MCF 10A (cell line): Measurements from ENCODE around the gene CLIC1. TPM values are rescaled to one million over a fixed set of nuclear protein-coding genes. Genes with fewer than 3 reads are reported as not detected.

Source experiments
- BruUV-seq: library from RNA; stranded (reverse); fragments of 400-500 nt; replicated peaks from 2 replicates; lab custom pipeline; 2021; lab: Mats Ljungman, UMichigan
- CTCF ChIA-PET: fragments of 300-600 bp; sonication (Branson Sonifier 250); formaldehyde crosslinking; extraction: SDS; loops from one replicate; lab custom pipeline; 2021; ENCODE audit warnings: antibody characterized with exemption, inconsistent platforms; lab: Yijun Ruan, JAX
- POLR2A ChIA-PET: fragments of 300-600, 350-650 bp; sonication (Branson Sonifier 250); formaldehyde crosslinking; extraction: SDS; loops from one replicate; lab custom pipeline; 2020; ENCODE audit warnings: antibody characterized with exemption, inconsistent platforms; lab: Yijun Ruan, JAX
- DNase-seq: peaks from one replicate; pipeline ENCODE4 v3.0.0-alpha.2; 2018; ENCODE audit not compliant: unreplicated experiment
- H3K27ac Mint-ChIP-seq: one replicate; pipeline ENCODE4 v1.8.0; 2022; ENCODE audit warnings: mild to moderate bottlenecking, low read depth, mixed read lengths; ENCODE audit not compliant: unreplicated experiment
- H3K27me3 Mint-ChIP-seq: one replicate; pipeline ENCODE4 v1.8.0; 2022; ENCODE audit warnings: mixed read lengths; ENCODE audit not compliant: insufficient read depth, unreplicated experiment
- H3K36me3 Mint-ChIP-seq: one replicate; pipeline ENCODE4 v1.8.0; 2022; ENCODE audit warnings: mild to moderate bottlenecking, moderate library complexity, mixed read lengths; ENCODE audit not compliant: insufficient read depth, unreplicated experiment
- H3K4me1 Mint-ChIP-seq: one replicate; pipeline ENCODE4 v1.8.0; 2022; ENCODE audit warnings: mixed read lengths; ENCODE audit not compliant: insufficient read depth, unreplicated experiment
- H3K4me3 Mint-ChIP-seq: one replicate; pipeline ENCODE4 v1.8.0; 2022; ENCODE audit warnings: mild to moderate bottlenecking, moderate library complexity, mixed read lengths; ENCODE audit not compliant: unreplicated experiment
- H3K9me3 Mint-ChIP-seq: one replicate; pipeline ENCODE4 v1.8.0; 2022; ENCODE audit warnings: mixed read lengths; ENCODE audit not compliant: unreplicated experiment
- intact Hi-C: fragments of 100-400 bp; cut with micrococcal nuclease; formaldehyde crosslinking; loops from 2 replicates; pipeline ENCODE4 v1.14.1; 2022
- total RNA-seq: library from RNA; stranded (reverse); gene quantifications from 2 replicates; pipeline ENCODE4 v1.2.3, GENCODE V29; 2022
- TF ChIP-seq, protein P1 (sequence below): fragments of 200-600 bp; IDR thresholded peaks from one replicate; pipeline ENCODE4 v1.8.0; 2022; ENCODE audit warnings: antibody characterized with exemption, mild to moderate bottlenecking; ENCODE audit not compliant: unreplicated experiment

CLIC1 gene
- total RNA-seq, 1 experiment from 2014 or later, result 511 TPM

DNA sequence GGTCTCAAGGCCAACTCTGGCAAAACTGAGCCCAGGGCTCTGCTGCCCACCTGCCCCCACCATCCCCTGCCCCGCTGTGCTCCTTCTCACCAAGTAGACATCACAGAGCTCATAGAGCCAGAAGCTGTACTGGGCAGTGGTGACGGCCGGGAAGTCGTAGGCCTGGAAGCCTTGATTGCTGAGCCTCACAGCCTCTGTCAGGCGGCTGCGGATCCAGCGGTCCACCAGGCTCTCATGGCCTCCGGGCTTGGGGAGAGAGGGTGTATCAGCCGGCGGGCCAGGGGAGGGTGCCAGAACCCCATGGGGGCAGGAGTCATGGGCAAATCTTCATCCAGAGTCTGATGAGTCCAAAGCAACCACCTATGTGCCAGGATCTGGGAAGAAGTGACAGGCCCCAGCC is 43.6 kb upstream of the CLIC1 start:
- Mint-ChIP-seq H3K27ac (no peak overlapping the region), H3K9me3 (no peaks in the 10 kb centered on the region), H3K4me3 (no peak overlapping the region), H3K4me1 (peaks cover 20% of the 10 kb centered on the region), H3K27me3 (no peaks in the 10 kb centered on the region), H3K36me3 (peaks cover 46% of the 10 kb centered on the region)
- intact Hi-C loops, result loop anchor here (10.0 kb wide), 1 partner anchor 235 kb away; the partner anchor contains the start of genes ATP6V1G2, DDX39B and NFKBIL1
- TF ChIP-seq, protein P1, sequence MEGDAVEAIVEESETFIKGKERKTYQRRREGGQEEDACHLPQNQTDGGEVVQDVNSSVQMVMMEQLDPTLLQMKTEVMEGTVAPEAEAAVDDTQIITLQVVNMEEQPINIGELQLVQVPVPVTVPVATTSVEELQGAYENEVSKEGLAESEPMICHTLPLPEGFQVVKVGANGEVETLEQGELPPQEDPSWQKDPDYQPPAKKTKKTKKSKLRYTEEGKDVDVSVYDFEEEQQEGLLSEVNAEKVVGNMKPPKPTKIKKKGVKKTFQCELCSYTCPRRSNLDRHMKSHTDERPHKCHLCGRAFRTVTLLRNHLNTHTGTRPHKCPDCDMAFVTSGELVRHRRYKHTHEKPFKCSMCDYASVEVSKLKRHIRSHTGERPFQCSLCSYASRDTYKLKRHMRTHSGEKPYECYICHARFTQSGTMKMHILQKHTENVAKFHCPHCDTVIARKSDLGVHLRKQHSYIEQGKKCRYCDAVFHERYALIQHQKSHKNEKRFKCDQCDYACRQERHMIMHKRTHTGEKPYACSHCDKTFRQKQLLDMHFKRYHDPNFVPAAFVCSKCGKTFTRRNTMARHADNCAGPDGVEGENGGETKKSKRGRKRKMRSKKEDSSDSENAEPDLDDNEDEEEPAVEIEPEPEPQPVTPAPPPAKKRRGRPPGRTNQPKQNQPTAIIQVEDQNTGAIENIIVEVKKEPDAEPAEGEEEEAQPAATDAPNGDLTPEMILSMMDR, result no peak
- BruUV-seq, result no TSS peak
- CTCF ChIA-PET, result interaction anchor here (0.6 to 2.1 kb wide), 2 partner anchors 10 to 49 kb away, joined by 3 to 10 read pairs; no protein-coding TSS in a partner anchor
- no peak for DNase-seq
- POLR2A ChIA-PET, result interaction anchor here (1.1 to 1.8 kb wide), 2 partner anchors 26 to 47 kb away, joined by 3 to 4 read pairs; no protein-coding TSS in a partner anchor

DNA sequence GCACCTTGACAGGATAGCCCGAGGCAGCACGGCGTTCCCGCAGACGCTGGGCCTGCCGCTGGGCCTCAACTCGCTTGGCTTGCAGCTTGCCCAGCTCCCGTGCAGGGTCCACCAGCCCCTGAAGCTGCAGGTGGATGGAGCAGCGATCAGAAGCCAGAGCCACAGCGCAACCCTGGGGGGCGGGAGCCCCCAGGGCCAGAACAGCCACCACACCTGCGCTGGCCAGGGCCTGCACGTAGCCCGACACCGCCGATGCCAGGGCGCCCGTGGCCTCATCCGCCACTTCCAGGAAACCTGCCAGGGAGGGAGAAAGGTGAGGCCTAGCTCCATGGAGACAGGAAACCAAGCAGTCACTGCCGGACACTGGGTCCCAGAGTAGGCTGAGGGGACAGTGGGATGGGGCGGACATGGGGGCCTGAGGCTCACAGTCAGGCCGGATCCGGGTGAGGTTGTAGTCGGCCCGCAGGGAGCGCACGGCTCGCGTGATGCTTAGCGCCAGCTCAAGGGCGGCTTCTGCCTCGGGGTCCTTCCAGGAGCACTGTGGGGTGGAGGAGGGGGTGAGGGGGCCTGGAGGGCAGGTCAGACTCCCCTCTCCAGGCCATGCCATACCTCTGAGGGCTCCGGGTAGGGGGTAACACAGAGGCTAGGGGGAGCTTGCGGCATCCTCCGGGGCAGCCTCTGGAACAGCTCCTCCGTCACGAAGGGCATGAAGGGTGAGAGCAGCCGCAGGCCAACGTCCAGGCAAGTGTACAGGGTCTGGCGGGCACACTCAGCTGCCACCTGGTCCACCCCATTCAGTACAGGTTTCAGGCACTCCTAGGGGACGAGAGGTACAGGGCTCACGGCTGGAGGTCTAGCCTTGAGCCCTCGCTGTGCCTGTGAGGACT is 42.9 kb upstream of the CLIC1 start:
- POLR2A ChIA-PET, result interaction anchor here (0.5 to 1.8 kb wide), 5 partner anchors 27 to 171 kb away, joined by 3 to 4 read pairs (median 3); partner anchors contain the start of gene LSM2
- peaks cover 42% of the 10 kb centered on the region for H3K36me3 Mint-ChIP-seq
- intact Hi-C loops, result loop anchor here (10.0 kb wide), 1 partner anchor 234 kb away; the partner anchor contains the start of genes ATP6V1G2, DDX39B and NFKBIL1
- no peaks in the 10 kb centered on the region for H3K27me3 Mint-ChIP-seq
- CTCF ChIA-PET, result interaction anchor here (2.1 kb wide), 1 partner anchor 9 kb away, joined by 10 read pairs; no protein-coding TSS in a partner anchor
- BruUV-seq, result no TSS peak
- H3K27ac Mint-ChIP-seq, result no peak overlapping the region
- H3K4me3 Mint-ChIP-seq, result no peak overlapping the region
- peaks cover 20% of the 10 kb centered on the region for H3K4me1 Mint-ChIP-seq
- DNase-seq, result no peak
- no peaks in the 10 kb centered on the region for H3K9me3 Mint-ChIP-seq
- TF ChIP-seq, protein P1, result no peak

DNA sequence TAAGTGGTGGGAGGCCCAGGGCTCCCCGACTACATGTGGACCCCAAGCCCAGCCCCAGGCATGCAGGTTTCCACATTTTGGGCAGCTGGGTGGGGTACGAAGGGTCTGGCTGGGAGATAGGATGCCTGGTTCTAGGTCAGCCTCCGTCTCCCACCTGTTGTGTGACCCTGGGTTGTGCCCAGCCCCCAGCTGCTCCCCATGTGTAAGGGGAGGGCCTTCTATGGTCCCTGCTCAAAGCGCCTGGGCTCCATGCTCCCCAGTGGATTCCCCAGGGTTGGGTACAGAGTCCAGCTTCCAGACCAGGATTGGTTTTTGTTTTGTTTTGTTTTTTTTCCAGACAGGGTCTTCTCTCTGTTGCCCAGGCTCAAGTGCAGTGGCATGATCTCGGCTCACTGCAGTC is 41.9 kb upstream of the CLIC1 start:
- H3K4me3 Mint-ChIP-seq, result no peak overlapping the region
- no peak for DNase-seq
- H3K9me3 Mint-ChIP-seq, result no peaks in the 10 kb centered on the region
- CTCF ChIA-PET, result interaction anchor here (0.8 to 2.1 kb wide), 3 partner anchors 8 to 55 kb away, joined by 3 to 10 read pairs (median 8); no protein-coding TSS in a partner anchor
- POLR2A ChIA-PET, result interaction anchor here (0.6 to 2.2 kb wide), 15 partner anchors 8 to 192 kb away, joined by 3 to 14 read pairs (median 4); partner anchors contain the start of genes C6orf47, HSPA1B, LSM2 and MSH5
- H3K27me3 Mint-ChIP-seq, result no peaks in the 10 kb centered on the region
- BruUV-seq, result no TSS peak
- intact Hi-C loops, result loop anchor here (10.0 kb wide), 1 partner anchor 233 kb away; the partner anchor contains the start of genes ATP6V1G2, DDX39B and NFKBIL1
- H3K4me1 Mint-ChIP-seq, result peaks cover 20% of the 10 kb centered on the region
- TF ChIP-seq, protein P1, result no peak
- H3K27ac Mint-ChIP-seq, result no peak overlapping the region
- H3K36me3 Mint-ChIP-seq, result peaks cover 38% of the 10 kb centered on the region

DNA sequence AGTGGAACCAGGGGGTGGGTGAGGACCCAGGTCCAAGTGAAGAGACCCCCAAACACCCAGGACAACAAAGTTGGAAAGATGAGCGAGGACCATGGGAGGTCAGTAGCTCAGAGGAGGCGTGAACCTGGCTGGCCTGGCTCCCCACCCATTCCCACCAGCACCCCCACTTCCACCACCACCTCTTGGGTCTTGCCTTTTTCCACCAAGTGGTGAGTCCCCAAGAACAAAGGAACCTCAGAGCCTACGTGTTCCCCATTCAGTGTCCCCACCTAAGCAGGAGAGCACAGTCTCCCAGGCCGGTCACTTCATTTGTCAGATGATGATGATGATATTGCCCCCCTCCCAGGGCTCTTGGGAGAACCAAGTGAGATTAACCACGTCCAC is 41.3 kb upstream of the CLIC1 start:
- no peak overlapping the region for H3K27ac Mint-ChIP-seq
- H3K4me3 Mint-ChIP-seq, result no peak overlapping the region
- CTCF ChIA-PET, result interaction anchor here (0.5 to 1.8 kb wide), 3 partner anchors 13 to 1878 kb away, joined by 3 to 8 read pairs (median 4); no protein-coding TSS in a partner anchor
- intact Hi-C loops, result loop anchor here (1.0 to 10.0 kb wide), 2 partner anchors 14 to 233 kb away; partner anchors contain the start of genes ATP6V1G2, DDX39B and NFKBIL1
- POLR2A ChIA-PET, result interaction anchor here (0.6 to 2.2 kb wide), 21 partner anchors 9 to 193 kb away, joined by 3 to 14 read pairs (median 4); partner anchors contain the start of genes C6orf47, CLIC1, HSPA1A and HSPA1B
- H3K9me3 Mint-ChIP-seq, result no peaks in the 10 kb centered on the region
- no peaks in the 10 kb centered on the region for H3K27me3 Mint-ChIP-seq
- peaks cover 33% of the 10 kb centered on the region for H3K36me3 Mint-ChIP-seq
- TF ChIP-seq, protein P1, result no peak
- no TSS peak for BruUV-seq
- no peak for DNase-seq
- H3K4me1 Mint-ChIP-seq, result peaks cover 24% of the 10 kb centered on the region
